ENCODE measurements around the gene PSMC5. TPM values are rescaled to one million over a fixed set of nuclear protein-coding genes. Genes with fewer than 3 reads are reported as not detected.

PSMC5 gene
- total RNA-seq, 1 donor from 2014 or later, result 116 TPM

DNA sequence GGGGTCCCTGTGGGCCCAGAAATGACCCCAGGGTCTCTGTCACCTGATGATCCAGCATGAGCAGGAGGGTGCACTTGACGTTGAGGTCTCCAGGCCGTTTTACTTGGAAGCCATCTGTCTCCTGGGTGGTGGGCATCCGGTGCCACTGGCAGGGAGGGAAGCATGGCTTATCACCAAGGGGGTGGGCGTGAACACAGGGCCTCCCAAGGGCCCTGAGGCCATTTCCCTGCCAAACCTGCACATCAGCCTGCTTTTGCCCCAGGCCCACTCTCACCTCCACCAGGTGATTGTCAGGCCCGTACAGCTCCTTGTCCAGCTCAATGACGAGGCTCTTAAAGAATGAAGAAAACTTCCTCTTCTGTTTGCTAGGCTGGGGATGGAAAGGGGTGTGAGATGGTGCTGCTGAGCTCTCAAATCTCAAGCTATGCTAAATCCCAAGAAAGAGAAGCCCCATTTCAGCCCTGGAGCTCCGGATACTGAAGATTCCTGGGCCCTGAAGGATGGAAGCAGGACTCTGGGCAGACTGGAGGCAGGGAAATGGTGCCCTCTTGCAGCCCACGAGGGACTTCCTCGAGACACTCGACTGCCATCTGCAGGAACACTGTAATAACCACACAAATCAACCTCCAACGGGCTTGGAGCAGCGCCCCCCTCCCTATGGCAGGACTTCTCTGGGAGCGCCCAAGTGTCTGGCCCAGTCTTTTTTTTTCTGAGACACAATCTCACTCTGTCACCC lies 7.4 kb downstream of the PSMC5 start:
- FAIRE-seq (no peak), DNase-seq (ENCODE audit: low read depth) (peak; percentile 62)
- peaks cover 47% of the 10 kb centered on the region for H3K79me2 ChIP-seq (ENCODE audit: insufficient read depth, low read length)
- no peak overlapping the region for H3K9ac ChIP-seq (ENCODE audit: low read length)
- H3K27me3 Mint-ChIP-seq (ENCODE audit: low read depth, unreplicated experiment), result no peaks in the 10 kb centered on the region
- H3K9me3 Mint-ChIP-seq (ENCODE audit: unreplicated experiment), result no peaks in the 10 kb centered on the region
- H3K36me3 ChIP-seq (ENCODE audit: insufficient read depth, low read length), result peaks cover 48% of the 10 kb centered on the region
- H3K9me3 ChIP-seq (ENCODE audit: insufficient read depth, low read depth, low read length), result no peaks in the 10 kb centered on the region
- H3K27ac Mint-ChIP-seq (ENCODE audit: unreplicated experiment), result no peak overlapping the region
- no peak for TF ChIP-seq EZH2 (IDR thresholded peaks at IDR 0.05; ENCODE audit: insufficient read depth, low read length)
- TF ChIP-seq, protein P1, sequence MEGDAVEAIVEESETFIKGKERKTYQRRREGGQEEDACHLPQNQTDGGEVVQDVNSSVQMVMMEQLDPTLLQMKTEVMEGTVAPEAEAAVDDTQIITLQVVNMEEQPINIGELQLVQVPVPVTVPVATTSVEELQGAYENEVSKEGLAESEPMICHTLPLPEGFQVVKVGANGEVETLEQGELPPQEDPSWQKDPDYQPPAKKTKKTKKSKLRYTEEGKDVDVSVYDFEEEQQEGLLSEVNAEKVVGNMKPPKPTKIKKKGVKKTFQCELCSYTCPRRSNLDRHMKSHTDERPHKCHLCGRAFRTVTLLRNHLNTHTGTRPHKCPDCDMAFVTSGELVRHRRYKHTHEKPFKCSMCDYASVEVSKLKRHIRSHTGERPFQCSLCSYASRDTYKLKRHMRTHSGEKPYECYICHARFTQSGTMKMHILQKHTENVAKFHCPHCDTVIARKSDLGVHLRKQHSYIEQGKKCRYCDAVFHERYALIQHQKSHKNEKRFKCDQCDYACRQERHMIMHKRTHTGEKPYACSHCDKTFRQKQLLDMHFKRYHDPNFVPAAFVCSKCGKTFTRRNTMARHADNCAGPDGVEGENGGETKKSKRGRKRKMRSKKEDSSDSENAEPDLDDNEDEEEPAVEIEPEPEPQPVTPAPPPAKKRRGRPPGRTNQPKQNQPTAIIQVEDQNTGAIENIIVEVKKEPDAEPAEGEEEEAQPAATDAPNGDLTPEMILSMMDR (IDR thresholded peaks at IDR 0.05; ENCODE audit: insufficient read depth, low read depth, low read length), result peak; percentile 66
- no peaks in the 10 kb centered on the region for H3K27me3 ChIP-seq (ENCODE audit: insufficient read depth, low read length)
- H3K4me1 Mint-ChIP-seq (ENCODE audit: low read depth, unreplicated experiment), result peaks cover 2% of the 10 kb centered on the region
- H3K4me1 ChIP-seq (ENCODE audit: insufficient read depth, low read length), result no peaks in the 10 kb centered on the region
- H3K4me3 ChIP-seq (ENCODE audit: insufficient read depth, low read depth, low read length), result no peak overlapping the region
- no peak overlapping the region for H3K27ac ChIP-seq (ENCODE audit: low read depth, low read length)
- peaks cover 89% of the 10 kb centered on the region for H4K20me1 ChIP-seq (ENCODE audit: insufficient read depth, low read length)
- no peak overlapping the region for H3K4me2 ChIP-seq (ENCODE audit: low read length)
- H2AFZ ChIP-seq (ENCODE audit: low read depth, low read length), result no peak overlapping the region
- no peak overlapping the region for H3K4me3 Mint-ChIP-seq (ENCODE audit: unreplicated experiment)
- H3K36me3 Mint-ChIP-seq (ENCODE audit: low read depth, unreplicated experiment), result peaks cover 25% of the 10 kb centered on the region

DNA sequence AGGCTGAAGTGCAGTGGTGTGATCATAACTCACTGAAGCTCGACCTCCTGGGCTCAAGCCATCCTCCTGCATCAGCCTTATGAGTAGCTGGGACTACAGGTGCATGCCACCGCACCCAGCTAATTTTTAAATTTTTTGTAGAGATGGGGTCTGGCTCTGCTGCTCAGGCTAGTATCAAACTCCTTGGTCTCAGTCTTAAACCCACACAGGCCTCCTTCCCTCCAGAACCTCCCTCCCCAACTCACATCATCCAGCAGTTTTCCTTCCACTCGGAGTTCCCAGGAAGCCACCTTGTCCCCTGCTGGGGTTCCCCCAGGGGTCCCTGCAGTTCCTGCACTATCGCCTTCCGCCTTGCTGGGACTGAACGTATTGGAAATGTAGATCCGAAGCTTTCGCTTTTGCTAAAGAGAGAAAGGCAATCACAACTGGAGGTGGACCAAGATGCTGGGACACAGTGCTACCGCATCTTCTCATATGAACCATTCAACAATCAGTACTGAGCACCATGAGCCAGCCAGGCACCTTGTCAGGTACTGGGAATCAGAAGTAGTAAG lies 8.0 kb downstream of the PSMC5 start:
- H3K4me2 ChIP-seq (ENCODE audit: low read length), result no peak overlapping the region
- FAIRE-seq, result no peak
- no peak overlapping the region for H3K27ac ChIP-seq (ENCODE audit: low read depth, low read length)
- H3K27me3 ChIP-seq (ENCODE audit: insufficient read depth, low read length), result no peaks in the 10 kb centered on the region
- H3K9ac ChIP-seq (ENCODE audit: low read length), result no peak overlapping the region
- H3K36me3 Mint-ChIP-seq (ENCODE audit: low read depth, unreplicated experiment), result peaks cover 21% of the 10 kb centered on the region
- H3K79me2 ChIP-seq (ENCODE audit: insufficient read depth, low read length), result peaks cover 46% of the 10 kb centered on the region
- H3K27ac Mint-ChIP-seq (ENCODE audit: unreplicated experiment), result no peak overlapping the region
- no peaks in the 10 kb centered on the region for H3K4me1 ChIP-seq (ENCODE audit: insufficient read depth, low read length)
- H3K9me3 Mint-ChIP-seq (ENCODE audit: unreplicated experiment), result no peaks in the 10 kb centered on the region
- no peak overlapping the region for H3K4me3 ChIP-seq (ENCODE audit: insufficient read depth, low read depth, low read length)
- no peak overlapping the region for H2AFZ ChIP-seq (ENCODE audit: low read depth, low read length)
- H3K4me1 Mint-ChIP-seq (ENCODE audit: low read depth, unreplicated experiment), result peaks cover 2% of the 10 kb centered on the region
- H3K36me3 ChIP-seq (ENCODE audit: insufficient read depth, low read length), result peaks cover 42% of the 10 kb centered on the region
- no peaks in the 10 kb centered on the region for H3K9me3 ChIP-seq (ENCODE audit: insufficient read depth, low read depth, low read length)
- H3K27me3 Mint-ChIP-seq (ENCODE audit: low read depth, unreplicated experiment), result no peaks in the 10 kb centered on the region
- H3K4me3 Mint-ChIP-seq (ENCODE audit: unreplicated experiment), result no peak overlapping the region
- H4K20me1 ChIP-seq (ENCODE audit: insufficient read depth, low read length), result peaks cover 85% of the 10 kb centered on the region
- DNase-seq (ENCODE audit: low read depth), result no peak
- TF ChIP-seq EZH2 (IDR thresholded peaks at IDR 0.05; ENCODE audit: insufficient read depth, low read length), result no peak

DNA sequence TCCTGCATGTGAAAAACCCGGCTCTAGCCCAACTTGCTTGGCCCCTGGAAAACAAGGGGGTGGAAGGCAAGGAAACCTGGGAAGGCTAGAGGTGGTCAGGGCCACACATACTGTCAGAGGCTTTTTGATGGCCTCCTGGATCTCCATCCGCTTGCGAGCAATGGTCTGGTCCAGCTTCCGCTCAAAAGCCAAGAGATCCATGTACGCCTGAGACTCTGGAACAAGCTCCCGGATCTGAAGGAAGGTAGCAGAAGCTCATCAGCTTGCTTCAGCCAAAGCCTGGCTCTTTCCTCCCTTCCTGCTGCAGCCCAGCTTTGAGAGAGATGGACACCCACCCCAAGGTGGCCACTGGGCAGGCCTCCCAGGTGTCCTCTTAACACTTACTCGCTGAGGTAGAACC lies 9.6 kb downstream of the PSMC5 start:
- H3K79me2 ChIP-seq (ENCODE audit: insufficient read depth, low read length), result peaks cover 52% of the 10 kb centered on the region
- H3K27me3 Mint-ChIP-seq (ENCODE audit: low read depth, unreplicated experiment), result no peaks in the 10 kb centered on the region
- peaks cover 14% of the 10 kb centered on the region for H3K4me1 ChIP-seq (ENCODE audit: insufficient read depth, low read length)
- H3K4me3 ChIP-seq (ENCODE audit: insufficient read depth, low read depth, low read length), result no peak overlapping the region
- H3K4me2 ChIP-seq (ENCODE audit: low read length), result no peak overlapping the region
- H3K27me3 ChIP-seq (ENCODE audit: insufficient read depth, low read length), result no peaks in the 10 kb centered on the region
- no peaks in the 10 kb centered on the region for H3K9me3 Mint-ChIP-seq (ENCODE audit: unreplicated experiment)
- no peak overlapping the region for H3K27ac Mint-ChIP-seq (ENCODE audit: unreplicated experiment)
- no peak overlapping the region for H3K4me3 Mint-ChIP-seq (ENCODE audit: unreplicated experiment)
- no peak overlapping the region for H3K9ac ChIP-seq (ENCODE audit: low read length)
- H3K4me1 Mint-ChIP-seq (ENCODE audit: low read depth, unreplicated experiment), result peaks cover 9% of the 10 kb centered on the region
- DNase-seq (ENCODE audit: low read depth), result no peak
- no peaks in the 10 kb centered on the region for H3K9me3 ChIP-seq (ENCODE audit: insufficient read depth, low read depth, low read length)
- H3K27ac ChIP-seq (ENCODE audit: low read depth, low read length), result no peak overlapping the region
- FAIRE-seq, result no peak
- H2AFZ ChIP-seq (ENCODE audit: low read depth, low read length), result no peak overlapping the region
- TF ChIP-seq, protein P1 (IDR thresholded peaks at IDR 0.05; ENCODE audit: insufficient read depth, low read depth, low read length), result no peak
- TF ChIP-seq EZH2 (IDR thresholded peaks at IDR 0.05; ENCODE audit: insufficient read depth, low read length), result no peak
- peaks cover 27% of the 10 kb centered on the region for H3K36me3 ChIP-seq (ENCODE audit: insufficient read depth, low read length)
- H3K36me3 Mint-ChIP-seq (ENCODE audit: low read depth, unreplicated experiment), result peaks cover 12% of the 10 kb centered on the region
- peaks cover 85% of the 10 kb centered on the region for H4K20me1 ChIP-seq (ENCODE audit: insufficient read depth, low read length)
